ENCODE data around the gene COL4A1.

- TF ChIP-seq CTCF (IDR thresholded peaks at IDR 0.05) (no peak), POLR2A (IDR thresholded peaks at IDR 0.05) (no peak)
Observed at GRCh38 chr13:110337247-110337646, 30.3 kb upstream of the COL4A1 start.

Measured in vagina (tissue), 2 donors.